Liver (tissue), 3 donors: ENCODE measurements around the gene SMYD3.

Experiments
- CTCF ChIP-seq: fragments of 150-350 bp; IDR thresholded peaks from 2 replicates; pipeline ENCODE4 v1.5.1; 2017; ENCODE audit warnings: improper control_type of control experiment, low read depth, low read length; ENCODE audit not compliant: missing input control
- EGR1 ChIP-seq, 2 donors: IDR thresholded peaks; 2 replicates each; pipeline ENCODE4 v1.6.1; 2016 to 2018; ENCODE audit warnings: antibody characterized with exemption in 2 of 2, low read depth in 2 of 2
- GABPA ChIP-seq, 2 donors: IDR thresholded peaks in 1 of 2; conservative IDR thresholded peaks in 1 of 2; 2 replicates each; pipeline ENCODE4 v1.6.1; 2016; ENCODE audit warnings: antibody characterized with exemption in 2 of 2, mild to moderate bottlenecking in 1 of 2, moderate library complexity in 1 of 2
- HNF4A ChIP-seq, 2 donors: conservative IDR thresholded peaks; 2 replicates each; pipeline ENCODE4 v1.6.1; 2016; ENCODE audit warnings: antibody characterized with exemption in 2 of 2, mild to moderate bottlenecking in 2 of 2
- HNF4G ChIP-seq: IDR thresholded peaks from 2 replicates; pipeline ENCODE4 v1.6.1; 2016; ENCODE audit warnings: antibody characterized with exemption
- JUND ChIP-seq, 2 donors: IDR thresholded peaks; 2 replicates each; pipeline ENCODE4 v1.6.1; 2016; ENCODE audit warnings: antibody characterized with exemption in 2 of 2
- RAD21 ChIP-seq, 2 donors: IDR thresholded peaks; 2 replicates each; pipeline ENCODE4 v1.6.1; 2016; ENCODE audit warnings: antibody characterized with exemption in 2 of 2, mild to moderate bottlenecking in 2 of 2
- REST ChIP-seq: IDR thresholded peaks from 2 replicates; pipeline ENCODE4 v1.6.1; 2016; ENCODE audit warnings: antibody characterized with exemption, mild to moderate bottlenecking
- RXRA ChIP-seq, 2 donors: IDR thresholded peaks; 2 replicates each; pipeline ENCODE4 v1.6.1; 2017 to 2018; ENCODE audit warnings: antibody characterized with exemption in 2 of 2, mild to moderate bottlenecking in 1 of 2
- SP1 ChIP-seq: IDR thresholded peaks from 2 replicates; pipeline ENCODE4 v1.6.1; 2018; ENCODE audit warnings: antibody characterized with exemption, mild to moderate bottlenecking
- TAF1 ChIP-seq: conservative IDR thresholded peaks from 2 replicates; pipeline ENCODE4 v1.6.1; 2016; ENCODE audit warnings: antibody characterized with exemption, mild to moderate bottlenecking
- YY1 ChIP-seq: IDR thresholded peaks from 2 replicates; pipeline ENCODE4 v1.6.1; 2016; ENCODE audit warnings: antibody characterized with exemption, mild to moderate bottlenecking
- TF ChIP-seq, protein P1 (sequence below): IDR thresholded peaks from 2 replicates; pipeline ENCODE4 v1.6.1; 2016; ENCODE audit warnings: antibody characterized with exemption
- TF ChIP-seq, protein P2 (sequence below): IDR thresholded peaks from 2 replicates; pipeline ENCODE4 v1.6.1; 2016; ENCODE audit warnings: antibody characterized with exemption
- donor health status: healthy.
- donor health status: healthy.

GRCh38 chr1:246274186-246274585, 232.9 kb downstream of the SMYD3 start:
- TF ChIP-seq CTCF (no peak), GABPA (IDR thresholded peaks at IDR 0.05 in 1 of 2, conservative IDR thresholded peaks at IDR 0.05 in 1 of 2) (no peak), YY1 (no peak), HNF4A (conservative IDR thresholded peaks at IDR 0.05) (no peak), TAF1 (no peak), REST (no peak), RAD21 (IDR thresholded peaks at IDR 0.05) (no peak), HNF4G (no peak), JUND (IDR thresholded peaks at IDR 0.05) (no peak), SP1 (no peak), RXRA (IDR thresholded peaks at IDR 0.05) (no peak), EGR1 (IDR thresholded peaks at IDR 0.05; ENCODE audit: low read depth in 2 of 2) (no peak)
- TF ChIP-seq, protein P1, sequence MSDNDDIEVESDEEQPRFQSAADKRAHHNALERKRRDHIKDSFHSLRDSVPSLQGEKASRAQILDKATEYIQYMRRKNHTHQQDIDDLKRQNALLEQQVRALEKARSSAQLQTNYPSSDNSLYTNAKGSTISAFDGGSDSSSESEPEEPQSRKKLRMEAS = no peak
- TF ChIP-seq, protein P2, sequence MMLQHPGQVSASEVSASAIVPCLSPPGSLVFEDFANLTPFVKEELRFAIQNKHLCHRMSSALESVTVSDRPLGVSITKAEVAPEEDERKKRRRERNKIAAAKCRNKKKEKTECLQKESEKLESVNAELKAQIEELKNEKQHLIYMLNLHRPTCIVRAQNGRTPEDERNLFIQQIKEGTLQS = no peak
